ENCODE measurements around the gene PRKG1. TPM values are rescaled to one million over a fixed set of nuclear protein-coding genes. Genes with fewer than 3 reads are reported as not detected.

The PRKG1 gene
- total RNA-seq, 1 experiment from 2014 or later, result 10.4 TPM

- Mint-ChIP-seq H3K9me3 (peaks cover 10 to 15% of the 10 kb centered on the region in 2 experiments; a peak in 4 of 5 replicates), H3K4me3 (no peak overlapping the region), H3K27me3 (ENCODE audit: low read depth) (no peaks in the 10 kb centered on the region), H3K4me1 (peaks cover 18 to 19% of the 10 kb centered on the region in 2 experiments), H3K36me3 (ENCODE audit: insufficient read depth in 1 of 3, low read depth in 3 of 3) (peaks cover 2 to 15% (median 4%) of the 10 kb centered on the region in 3 experiments), H3K27ac (no peak overlapping the region)
- Histone ChIP-seq H3K27ac (ENCODE audit: insufficient read length, low read depth, low read length) (no peak overlapping the region), H3K79me2 (ENCODE audit: insufficient read depth, low read length) (no peaks in the 10 kb centered on the region), H3K23me2 (ENCODE audit: insufficient read length, low read depth, low read length, poor library complexity, severe bottlenecking) (no peaks in the 10 kb centered on the region), H3K79me1 (ENCODE audit: insufficient read depth, low read depth, low read length, poor library complexity, severe bottlenecking) (no peaks in the 10 kb centered on the region), H2BK120ac (ENCODE audit: low read depth, low read length, poor library complexity, severe bottlenecking) (no peak overlapping the region), H3K4me1 (ENCODE audit: insufficient read depth, low read length) (peaks cover 4% of the 10 kb centered on the region; the same call in 1 of the 2 replicates), H3K9ac (ENCODE audit: extremely low read depth, insufficient read length, low read length) (no peak overlapping the region), H3K4me2 (ENCODE audit: insufficient read depth, insufficient read length, low read length) (no peak overlapping the region), H4K20me1 (ENCODE audit: control insufficient read depth, insufficient read depth, insufficient read length) (no peaks in the 10 kb centered on the region), H3K4ac (ENCODE audit: low read depth, low read length) (no peak overlapping the region), H2BK5ac (ENCODE audit: insufficient read length, low read length) (no peak overlapping the region), H3K56ac (ENCODE audit: insufficient read length, low read depth, low read length) (no peak overlapping the region), H2AFZ (ENCODE audit: low read length) (no peak overlapping the region), H3K18ac (ENCODE audit: insufficient read length, low read depth, low read length) (no peak overlapping the region), H2BK20ac (ENCODE audit: low read depth, low read length, poor library complexity, severe bottlenecking) (no peak overlapping the region), H2BK12ac (ENCODE audit: insufficient read length, low read depth, low read length) (no peak overlapping the region), H3K23ac (ENCODE audit: insufficient read length, low read depth, low read length) (no peak overlapping the region), H3K14ac (ENCODE audit: insufficient read depth, low read length) (no peak overlapping the region), H2BK15ac (ENCODE audit: low read depth, low read length) (no peak overlapping the region), H3K9me3 (ENCODE audit: control insufficient read depth, low read depth, low read length) (no peaks in the 10 kb centered on the region), H3K27me3 (ENCODE audit: insufficient read depth, low read length) (no peaks in the 10 kb centered on the region), H4K5ac (ENCODE audit: insufficient read length, low read depth, low read length) (no peak overlapping the region), H3T11ph (ENCODE audit: low read length) (no peak overlapping the region), H4K8ac (replicated peaks; ENCODE audit: insufficient read length, low read depth, low read length) (no peak overlapping the region), H4K91ac (ENCODE audit: insufficient read length, low read depth, low read length) (no peak overlapping the region), H2AK5ac (ENCODE audit: insufficient read length, low read length) (no peak overlapping the region)
- WGBS (ENCODE audit: extremely low coverage, insufficient read length, low lambda C conversion rate), result no CpG with 5 or more reads among the region's 7 CpGs
- no peak for TF ChIP-seq CTCF (conservative IDR thresholded peaks at IDR 0.05)
- DNase-seq, result no peak
Observed at GRCh38 chr10:51585742-51586141, 511.5 kb downstream of the PRKG1 start.

All from H9 (cell line).